ENCODE results near the gene SCAMP1.

Gene SCAMP1

DNA sequence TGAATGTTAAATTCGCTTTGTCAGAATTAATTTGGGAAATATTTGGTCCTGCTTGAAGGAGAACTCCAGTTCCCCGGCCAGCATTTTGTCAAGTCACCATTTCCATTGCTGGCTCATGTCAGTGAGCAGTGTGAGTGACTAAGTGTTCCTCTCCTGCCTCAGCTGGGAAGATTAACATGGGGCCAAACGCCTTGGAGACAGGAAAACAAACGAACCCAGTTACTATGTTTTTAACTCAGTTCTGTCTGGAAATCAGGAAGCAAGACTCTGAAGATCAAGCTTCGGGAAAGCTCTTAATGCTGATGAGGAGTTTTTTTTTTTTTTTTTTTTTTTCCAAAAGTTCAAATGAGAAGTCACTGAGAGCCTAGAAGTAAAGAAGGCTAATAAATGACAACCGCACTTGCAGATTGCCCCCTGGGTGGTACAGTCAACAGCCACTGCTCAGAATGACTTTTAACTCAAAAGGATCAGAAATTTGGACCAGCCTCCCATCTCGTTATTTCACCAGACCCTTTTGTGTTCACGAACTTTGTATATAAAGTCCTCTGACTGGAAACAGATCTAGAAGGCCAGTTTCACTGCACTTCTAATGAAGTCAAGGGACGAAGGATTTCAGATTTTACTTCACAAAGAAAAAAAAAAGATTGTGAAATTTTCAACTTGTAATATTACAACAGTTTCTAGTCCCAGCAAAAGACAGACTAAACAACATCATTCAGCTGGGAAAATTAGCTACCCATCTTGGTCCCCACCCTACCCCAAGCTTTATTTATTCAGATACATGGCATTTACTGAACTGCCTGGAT, 166.8 kb downstream of the SCAMP1 start:
- DNase-seq: peak; percentile 50 to 77
- TF ChIP-seq POLR2A (IDR thresholded peaks at IDR 0.05; ENCODE audit: low read length) (no peak), GATA1 (IDR thresholded peaks at IDR 0.05; ENCODE audit: low read depth, low read length) (no peak)

GRCh38 chr5:78527925-78528324, 167.5 kb downstream of the SCAMP1 start:
- DNase-seq: no peak
- TF ChIP-seq GATA1 (IDR thresholded peaks at IDR 0.05; ENCODE audit: low read depth, low read length): no peak
- no peak for TF ChIP-seq POLR2A (IDR thresholded peaks at IDR 0.05; ENCODE audit: low read length)
